Measurements from ENCODE around the gene CYP39A1.

CYP39A1 gene

DNA sequence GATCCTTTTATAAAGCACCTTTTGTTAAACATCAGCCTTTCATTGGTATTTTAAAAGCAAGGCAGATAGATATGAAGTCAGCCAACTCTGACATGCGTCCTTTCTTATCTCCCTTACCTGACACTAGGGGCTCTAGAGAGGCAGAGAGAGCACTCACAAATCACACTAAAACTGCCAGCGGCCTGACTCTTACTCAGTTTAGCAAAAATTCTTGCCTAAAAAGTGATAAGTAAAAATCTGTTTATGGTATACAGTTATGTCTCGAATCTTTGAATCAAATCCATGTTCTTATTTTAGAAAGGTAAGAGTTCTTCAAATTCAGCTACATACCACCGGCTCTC, 24.7 kb upstream of the CYP39A1 start:
- Histone ChIP-seq H3K9me3 (ENCODE audit: low read length) (no peaks in the 10 kb centered on the region), H4K20me1 (ENCODE audit: insufficient read depth, low read length) (no peaks in the 10 kb centered on the region), H2AFZ (ENCODE audit: low read length) (no peak overlapping the region), H3K9ac (ENCODE audit: low read length) (no peak overlapping the region), H3K27ac (ENCODE audit: low read depth, low read length, poor library complexity, severe bottlenecking) (peak overlapping the region; percentile 28), H3K9me2 (ENCODE audit: low read depth, low read length) (no peaks in the 10 kb centered on the region), H3K4me3 (ENCODE audit: low read depth, low read length, poor library complexity, severe bottlenecking) (no peak overlapping the region), H3K36me3 (ENCODE audit: insufficient read depth, low read length) (peaks cover 72% of the 10 kb centered on the region), H3K4me2 (ENCODE audit: low read length) (peak overlapping the region; percentile 18; the same call in 1 of the 2 replicates), H3K79me2 (ENCODE audit: insufficient read depth, low read length) (no peaks in the 10 kb centered on the region), H3K4me1 (ENCODE audit: insufficient read depth, low read length, severe bottlenecking) (peaks cover 12% of the 10 kb centered on the region), H3F3A (ENCODE audit: insufficient read depth, low read length) (0 out of 2 replicates have a peak, but pooled peaks cover 7% of the 10 kb centered on the region), H3K27me3 (ENCODE audit: insufficient read depth, low read length) (no peaks in the 10 kb centered on the region)
- TF ChIP-seq CTCF (IDR thresholded peaks at IDR 0.05; ENCODE audit: low read length) (peak; percentile 57), EZH2 (IDR thresholded peaks at IDR 0.05; ENCODE audit: borderline replicate concordance, low read length) (no peak)

DNA sequence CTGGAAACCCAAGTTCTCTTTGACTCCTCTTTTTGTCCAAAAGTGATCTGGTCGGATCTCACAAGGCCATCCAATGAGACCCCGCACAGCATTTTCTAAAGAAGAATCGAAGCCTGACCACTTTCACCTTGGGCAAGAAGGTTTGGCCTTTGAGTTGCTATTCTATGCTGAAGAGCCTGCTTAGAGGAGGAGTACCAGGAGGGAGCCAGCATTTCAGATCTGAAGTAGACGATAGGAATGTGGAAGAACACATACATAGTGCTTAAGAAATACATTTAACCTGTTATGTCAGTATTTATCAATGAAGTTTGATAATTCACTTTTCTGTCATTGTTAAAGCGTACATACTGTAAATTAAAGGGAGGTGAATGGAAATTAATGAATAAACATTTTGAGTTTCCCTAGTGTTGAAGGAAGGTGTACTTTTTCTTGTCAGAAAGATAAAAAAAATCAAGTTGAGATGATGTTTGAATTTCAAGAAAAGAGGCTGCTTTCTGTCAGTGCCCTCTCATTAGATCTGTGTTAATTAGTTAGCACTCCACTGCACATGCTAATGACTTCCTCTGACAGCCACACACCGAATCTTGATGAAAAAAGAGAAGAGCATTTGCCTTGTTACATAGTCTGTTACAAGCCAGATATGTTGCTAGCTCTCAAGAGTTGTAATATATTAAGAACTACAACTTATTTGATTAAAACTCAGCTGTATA, 24.1 kb upstream of the CYP39A1 start:
- Histone ChIP-seq H3K4me2 (ENCODE audit: low read length) (peak overlapping the region; percentile 18; the same call in 1 of the 2 replicates), H4K20me1 (ENCODE audit: insufficient read depth, low read length) (no peaks in the 10 kb centered on the region), H3K4me1 (ENCODE audit: insufficient read depth, low read length, severe bottlenecking) (peaks cover 12% of the 10 kb centered on the region), H3K27ac (ENCODE audit: low read depth, low read length, poor library complexity, severe bottlenecking) (peak overlapping the region; percentile 28), H3K9ac (ENCODE audit: low read length) (no peak overlapping the region), H3F3A (ENCODE audit: insufficient read depth, low read length) (0 out of 2 replicates have a peak, but pooled peaks cover 7% of the 10 kb centered on the region), H3K36me3 (ENCODE audit: insufficient read depth, low read length) (peaks cover 73% of the 10 kb centered on the region), H3K4me3 (ENCODE audit: low read depth, low read length, poor library complexity, severe bottlenecking) (no peak overlapping the region), H3K27me3 (ENCODE audit: insufficient read depth, low read length) (no peaks in the 10 kb centered on the region), H3K9me3 (ENCODE audit: low read length) (no peaks in the 10 kb centered on the region), H3K9me2 (ENCODE audit: low read depth, low read length) (no peaks in the 10 kb centered on the region), H2AFZ (ENCODE audit: low read length) (no peak overlapping the region), H3K79me2 (ENCODE audit: insufficient read depth, low read length) (no peaks in the 10 kb centered on the region)
- TF ChIP-seq CTCF (IDR thresholded peaks at IDR 0.05; ENCODE audit: low read length) (no peak), EZH2 (IDR thresholded peaks at IDR 0.05; ENCODE audit: borderline replicate concordance, low read length) (no peak)

DNA sequence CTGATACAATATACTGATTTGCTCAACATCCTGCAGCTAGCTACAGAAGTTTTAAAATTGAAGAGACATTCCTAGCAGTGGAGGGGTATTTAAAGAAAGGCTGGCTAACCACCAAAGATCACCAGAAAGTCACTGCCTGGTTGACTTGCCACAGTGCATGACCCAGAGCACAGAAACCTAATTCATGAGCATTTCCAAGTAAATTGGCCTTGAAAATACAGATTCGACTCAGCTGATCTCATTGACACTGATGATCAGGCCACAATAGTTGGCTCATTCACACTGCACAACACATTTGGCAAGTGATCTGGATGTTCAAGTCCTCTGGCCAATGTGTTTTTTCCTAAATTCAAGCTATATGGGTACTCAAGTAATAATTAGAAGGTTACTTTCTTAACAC, 21.8 kb upstream of the CYP39A1 start:
- Histone ChIP-seq H3K9me2 (ENCODE audit: low read depth, low read length) (no peaks in the 10 kb centered on the region), H3K36me3 (ENCODE audit: insufficient read depth, low read length) (peaks cover 79% of the 10 kb centered on the region), H3K4me1 (ENCODE audit: insufficient read depth, low read length, severe bottlenecking) (peaks cover 12% of the 10 kb centered on the region), H2AFZ (ENCODE audit: low read length) (no peak overlapping the region), H3K27ac (ENCODE audit: low read depth, low read length, poor library complexity, severe bottlenecking) (no peak overlapping the region), H3F3A (ENCODE audit: insufficient read depth, low read length) (0 out of 2 replicates have a peak, but pooled peaks cover 7% of the 10 kb centered on the region), H3K4me3 (ENCODE audit: low read depth, low read length, poor library complexity, severe bottlenecking) (no peak overlapping the region), H3K4me2 (ENCODE audit: low read length) (no peak overlapping the region), H3K27me3 (ENCODE audit: insufficient read depth, low read length) (no peaks in the 10 kb centered on the region), H3K9ac (ENCODE audit: low read length) (no peak overlapping the region), H3K79me2 (ENCODE audit: insufficient read depth, low read length) (no peaks in the 10 kb centered on the region), H3K9me3 (ENCODE audit: low read length) (no peaks in the 10 kb centered on the region), H4K20me1 (ENCODE audit: insufficient read depth, low read length) (no peaks in the 10 kb centered on the region)
- no peak for TF ChIP-seq CTCF (IDR thresholded peaks at IDR 0.05; ENCODE audit: low read length)
- no peak for TF ChIP-seq EZH2 (IDR thresholded peaks at IDR 0.05; ENCODE audit: borderline replicate concordance, low read length)

Data from OCI-LY1 (cell line).